Tibial nerve (tissue), 4 donors: ENCODE results near the gene NUP85.

Source experiments
- CTCF ChIP-seq, 5 experiments: fragments of 200-600 bp in 3 of 5; fragments of 450-650 bp in 2 of 5; sonication (generic) in 3 of 5; IDR thresholded peaks; one replicate each; pipeline ENCODE4 v1.5.1; 2016 to 2019; ENCODE audit warnings: antibody characterized with exemption in 5 of 5, mild to moderate bottlenecking in 3 of 5, moderate library complexity in 2 of 5
- EP300 ChIP-seq, 2 donors: sonication (generic); formaldehyde crosslinking; IDR thresholded peaks; one replicate each; pipeline ENCODE4 v1.6.1; 2017; ENCODE audit warnings: antibody characterized with exemption in 2 of 2, mild to moderate bottlenecking in 1 of 2
- POLR2A ChIP-seq, 2 donors: fragments of 450-650 bp; IDR thresholded peaks; one replicate each; pipeline ENCODE4 v1.6.1; 2017; ENCODE audit warnings: antibody characterized with exemption in 2 of 2, mild to moderate bottlenecking in 2 of 2, moderate library complexity in 2 of 2

GRCh38 chr17:75266316-75267152 lies 61.1 kb downstream of the NUP85 start:
- TF ChIP-seq EP300 (IDR thresholded peaks at IDR 0.05) = no peak
- TF ChIP-seq CTCF (IDR thresholded peaks at IDR 0.05) = no peak
- no peak for TF ChIP-seq POLR2A (IDR thresholded peaks at IDR 0.05)
